A549 (cell line): ENCODE data around the gene FER. TPM values are rescaled to one million over a fixed set of nuclear protein-coding genes. Genes with fewer than 3 reads are reported as not detected.

Source experiments
- ATAC-seq, 2 experiments: fragments of 200-7000 bp in 1 of 2; fragments of >200 bp in 1 of 2; cut with Nextera tagmentation in 1 of 2; cut with Tn5 transposase in 1 of 2; 3 replicates each; pipeline versions ENCODE4 v1.8.0 to v1.9.1; 2018 to 2020; ENCODE audit warnings: mild to moderate bottlenecking in 1 of 2, moderate library complexity in 1 of 2
- CTCF ChIA-PET: fragments of 300-600 bp; sonication (Branson Sonifier 250); formaldehyde crosslinking; extraction: SDS; loops from one replicate; lab custom pipeline; 2021; ENCODE audit warnings: antibody characterized with exemption, inconsistent platforms; lab: Yijun Ruan, JAX
- POLR2A ChIA-PET: fragments of 350-600 bp; formaldehyde crosslinking; extraction: SDS; loops from one replicate; lab custom pipeline; 2021; ENCODE audit warnings: antibody characterized with exemption, inconsistent platforms; lab: Yijun Ruan, JAX
- DNase-seq, 2 experiments: peaks; one replicate each; pipeline versions ENCODE4 v3.0.0 to v3.0.0-alpha.2; 2011 to 2016; ENCODE audit warnings: low read depth in 1 of 2, low spot score in 1 of 2
- FAIRE-seq: peaks from 2 replicates; lab custom pipeline; 2011; peaks lifted over from hg19 to GRCh38; lab: Jason Lieb, UNC
- H3K27ac ChIP-seq, 2 experiments: fragments of >200 bp; sonication (Bioruptor Twin); formaldehyde crosslinking; 3 replicates each; pipeline ENCODE4 v1.5.1; 2016 to 2017
- H3K4me1 ChIP-seq: fragments of >200 bp; sonication (Bioruptor Twin); formaldehyde crosslinking; 3 replicates; pipeline ENCODE4 v1.6.1; 2016
- H3K4me2 ChIP-seq: fragments of >200 bp; sonication (Bioruptor Twin); formaldehyde crosslinking; 3 replicates; pipeline ENCODE4 v1.6.1; 2016
- H3K4me3 ChIP-seq: fragments of >200 bp; sonication (Bioruptor Twin); formaldehyde crosslinking; 3 replicates; pipeline ENCODE4 v1.5.1; 2016
- H3K9me3 ChIP-seq: fragments of >200 bp; sonication (Bioruptor Twin); formaldehyde crosslinking; 3 replicates; pipeline ENCODE4 v1.6.1; 2016
- BHLHE40 ChIP-seq: IDR thresholded peaks from 2 replicates; pipeline ENCODE4 v1.6.1; 2012; ENCODE audit warnings: low read depth, low read length, inconsistent platforms
- CBX8 ChIP-seq: fragments of 200-600 bp; sonication (generic); IDR thresholded peaks from 2 replicates; pipeline ENCODE4 v1.6.1; 2016
- CHD2 ChIP-seq: fragments of 150-350 bp; IDR thresholded peaks from 2 replicates; pipeline ENCODE4 v1.6.1; 2014; ENCODE audit warnings: low read length; ENCODE audit not compliant: partially characterized antibody
- ELK1 ChIP-seq: fragments of 150-350 bp; IDR thresholded peaks from 2 replicates; pipeline ENCODE4 v1.6.1; 2014; ENCODE audit warnings: low read depth, mild to moderate bottlenecking, low read length
- FOSB ChIP-seq: fragments of 250-450 bp; sonication (Bioruptor Pico); IDR thresholded peaks from 2 replicates; pipeline ENCODE4 v1.5.0; 2020; ENCODE audit warnings: mild to moderate bottlenecking, moderate library complexity
- HDAC2 ChIP-seq: fragments of 200-600 bp; sonication (generic); IDR thresholded peaks from 2 replicates; pipeline ENCODE4 v1.6.1; 2016
- HOXA7 ChIP-seq: fragments of 250-450 bp; sonication (Bioruptor Pico); IDR thresholded peaks from 2 replicates; pipeline ENCODE4 v1.5.0; 2020; ENCODE audit warnings: mild to moderate bottlenecking, moderate library complexity
- JUN ChIP-seq, 2 experiments: fragments of >200 bp; sonication (Bioruptor Twin); formaldehyde crosslinking; IDR thresholded peaks; 2 replicates in 1 of 2; 3 replicates in 1 of 2; pipeline ENCODE4 v1.6.1; 2016 to 2017
- JUNB ChIP-seq: fragments of >200 bp; sonication (Bioruptor Twin); formaldehyde crosslinking; IDR thresholded peaks from 2 replicates; pipeline ENCODE4 v1.6.1; 2016
- KDM1A ChIP-seq: fragments of 200-600 bp; sonication (generic); IDR thresholded peaks from 2 replicates; pipeline ENCODE4 v1.6.1; 2016; ENCODE audit warnings: low read depth, mild to moderate bottlenecking
- KDM5A ChIP-seq: fragments of 200-600 bp; sonication (generic); IDR thresholded peaks from 2 replicates; pipeline ENCODE4 v1.6.1; 2016; ENCODE audit warnings: antibody characterized with exemption, mild to moderate bottlenecking
- MAFK ChIP-seq: fragments of 450-650 bp; IDR thresholded peaks from 2 replicates; pipeline ENCODE4 v1.6.1; 2014; ENCODE audit not compliant: partially characterized antibody
- MAZ ChIP-seq: fragments of 150-350 bp; IDR thresholded peaks from 2 replicates; pipeline ENCODE4 v1.6.1; 2014; ENCODE audit warnings: antibody characterized with exemption, low read depth, low read length, borderline replicate concordance
- MYC ChIP-seq: IDR thresholded peaks from 2 replicates; pipeline ENCODE4 v1.6.1; 2012; ENCODE audit warnings: mild to moderate bottlenecking, inconsistent platforms, low read length, improper control_type of control experiment, borderline replicate concordance
- NFE2L2 ChIP-seq: fragments of 150-350 bp; conservative IDR thresholded peaks from 2 replicates; pipeline ENCODE4 v1.6.1; 2014; ENCODE audit warnings: low read length
- NPAS2 ChIP-seq: fragments of 250-450 bp; sonication (Bioruptor Pico); IDR thresholded peaks from 2 replicates; pipeline ENCODE4 v1.8.0; 2022; ENCODE audit warnings: mild to moderate bottlenecking, moderate library complexity, borderline replicate concordance
- POLR2A ChIP-seq: IDR thresholded peaks from 2 replicates; pipeline ENCODE4 v1.6.1; 2012; ENCODE audit warnings: mild to moderate bottlenecking, low read length
- RARB ChIP-seq: fragments of 250-450 bp; sonication (Bioruptor Pico); IDR thresholded peaks from 2 replicates; pipeline ENCODE4 v1.8.0; 2021; ENCODE audit warnings: mild to moderate bottlenecking, moderate library complexity
- RNF2 ChIP-seq: fragments of 200-600 bp; sonication (generic); IDR thresholded peaks from 2 replicates; pipeline ENCODE4 v1.6.1; 2016; ENCODE audit warnings: low read depth, mild to moderate bottlenecking, antibody characterized with exemption, moderate library complexity, borderline replicate concordance
- SMC3 ChIP-seq: fragments of >200 bp; sonication (Bioruptor Twin); formaldehyde crosslinking; IDR thresholded peaks from 3 replicates; pipeline ENCODE4 v1.6.1; 2018; ENCODE audit warnings: inconsistent platforms
- TFCP2L1 ChIP-seq: fragments of 250-450 bp; sonication (Bioruptor Pico); IDR thresholded peaks from 2 replicates; pipeline ENCODE4 v1.5.0; 2021; ENCODE audit warnings: mild to moderate bottlenecking
- ZC3H11A ChIP-seq: fragments of 450-650 bp; IDR thresholded peaks from 2 replicates; pipeline ENCODE4 v1.6.1; 2014; ENCODE audit warnings: antibody characterized with exemption, mild to moderate bottlenecking
- ZFP36 ChIP-seq: fragments of 450-650 bp; IDR thresholded peaks from 2 replicates; pipeline ENCODE4 v1.6.1; 2014; ENCODE audit warnings: borderline replicate concordance; ENCODE audit not compliant: partially characterized antibody
- ZSCAN20 ChIP-seq: fragments of 250-450 bp; sonication (Bioruptor Pico); IDR thresholded peaks from 2 replicates; pipeline ENCODE4 v1.8.0; 2022; ENCODE audit warnings: mild to moderate bottlenecking, moderate library complexity
- WGBS: methylation state at CpG from one replicate; pipeline ENCODE4 v1.1.6; 2017; ENCODE audit errors: missing lambda C conversion rate; 5-methylcytosine and 5-hydroxymethylcytosine counted together
- polyA plus RNA-seq, 4 experiments: library from polyadenylated mRNA; depleted of rRNA in 3 of 4; stranded (reverse); fragments of >200 nt; fragmentation: RNase III in 1 of 4; extraction: RNeasy Plus Mini Kit Qiagen cat#74134 plus additional on column Dnase treatment in 1 of 4; gene quantifications; 2 replicates in 3 of 4; 3 replicates in 1 of 4; pipeline ENCODE4 v1.2.3, GENCODE V29; 2011 to 2017
- TF ChIP-seq, protein P1 (sequence below): IDR thresholded peaks from 2 replicates; pipeline ENCODE4 v1.6.1; 2012; ENCODE audit warnings: low read depth, borderline replicate concordance
- TF ChIP-seq, protein P2 (sequence below): fragments of >200 bp; sonication (Bioruptor Twin); formaldehyde crosslinking; IDR thresholded peaks from 3 replicates; pipeline ENCODE4 v1.5.1; 2016
- TF ChIP-seq, protein P3 (sequence below): fragments of 450-650 bp; IDR thresholded peaks from 2 replicates; pipeline ENCODE4 v1.6.1; 2014; ENCODE audit warnings: antibody characterized with exemption
- TF ChIP-seq, protein P4 (sequence below): IDR thresholded peaks from 2 replicates; pipeline ENCODE4 v1.6.1; 2012

The FER gene
- polyA plus RNA-seq, 2 of the 4 experiments (the other 2 are of a cell fraction), result 3.6 to 12.3 TPM

- no peak for FAIRE-seq
- H3K4me1 ChIP-seq, result no peaks in the 10 kb centered on the region
- H3K4me2 ChIP-seq, result no peak overlapping the region
- WGBS, result 91% methylated on average over 3 of the region's 3 CpGs
- no peak overlapping the region for H3K4me3 ChIP-seq
- ATAC-seq, result no peak
- CTCF ChIA-PET, result interaction anchor here (0.6 kb wide), 1 partner anchor 1240 kb away, joined by 4 read pairs; no protein-coding TSS in a partner anchor
- no peak for DNase-seq
- no peaks in the 10 kb centered on the region for H3K9me3 ChIP-seq
- TF ChIP-seq SMC3 (no peak), MAFK (peak; percentile 53), ZFP36 (no peak), TFCP2L1 (no peak), ZSCAN20 (no peak), JUN (IDR thresholded peaks at IDR 0.05) (no peak), BHLHE40 (no peak)
- POLR2A ChIA-PET, result no interaction called here
- no peak overlapping the region for H3K27ac ChIP-seq
Measured at GRCh38 chr5:109113608-109114007, 365.9 kb downstream of the FER start.

- H3K4me1 ChIP-seq, result no peaks in the 10 kb centered on the region
- 45% methylated on average over 3 of the region's 3 CpGs for WGBS
- no peak overlapping the region for H3K4me2 ChIP-seq
- no peak overlapping the region for H3K4me3 ChIP-seq
- ChIA-PET CTCF (no interaction called here), POLR2A (no interaction called here)
- H3K9me3 ChIP-seq, result peaks cover 4% of the 10 kb centered on the region; the same call in 1 of the 3 replicates
- no peak for ATAC-seq
- H3K27ac ChIP-seq, result no peak overlapping the region
- TF ChIP-seq, protein P1, sequence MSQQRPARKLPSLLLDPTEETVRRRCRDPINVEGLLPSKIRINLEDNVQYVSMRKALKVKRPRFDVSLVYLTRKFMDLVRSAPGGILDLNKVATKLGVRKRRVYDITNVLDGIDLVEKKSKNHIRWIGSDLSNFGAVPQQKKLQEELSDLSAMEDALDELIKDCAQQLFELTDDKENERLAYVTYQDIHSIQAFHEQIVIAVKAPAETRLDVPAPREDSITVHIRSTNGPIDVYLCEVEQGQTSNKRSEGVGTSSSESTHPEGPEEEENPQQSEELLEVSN, result no peak
- no peak for TF ChIP-seq NPAS2
- no peak for TF ChIP-seq ZC3H11A
- no peak for TF ChIP-seq POLR2A
- no peak for TF ChIP-seq HDAC2
- no peak for TF ChIP-seq MYC
- no peak for DNase-seq
- no peak for FAIRE-seq
Measured at GRCh38 chr5:109121225-109121624, 373.5 kb downstream of the FER start.

DNA sequence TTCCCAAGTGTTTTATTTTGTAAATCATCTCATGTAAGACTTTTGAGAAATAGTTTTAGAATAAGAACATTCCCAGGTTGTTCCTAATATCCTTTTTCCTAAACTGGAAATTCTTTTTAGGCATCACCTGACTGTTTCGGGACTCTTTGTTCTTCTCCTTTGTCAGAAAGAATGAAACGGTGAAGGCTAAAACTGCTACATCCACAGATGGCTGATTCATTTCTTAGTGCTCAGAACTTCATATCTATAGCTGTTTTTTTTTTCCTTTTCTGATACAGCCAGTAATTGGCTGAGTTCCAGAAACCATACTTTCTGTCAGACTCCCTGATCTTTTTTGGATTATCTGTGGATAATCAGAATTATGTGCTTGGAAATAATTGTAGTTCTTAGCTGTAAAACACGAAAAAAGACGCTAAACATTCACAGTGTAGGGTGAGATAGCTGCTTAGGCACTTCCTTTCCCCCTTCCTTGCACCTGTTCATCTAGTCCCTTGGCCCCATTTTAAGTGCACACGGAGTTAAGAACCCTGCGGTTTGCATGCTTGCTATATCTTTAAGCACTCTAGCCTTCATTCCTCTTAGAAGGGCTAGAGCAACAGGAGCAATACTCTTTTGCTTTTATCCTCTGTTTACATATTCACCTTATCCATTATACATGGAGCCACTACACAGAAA is 378.2 kb downstream of the FER start:
- WGBS, result 80% methylated on average over 6 of the region's 6 CpGs
- Histone ChIP-seq H3K4me2 (no peak overlapping the region), H3K4me1 (no peaks in the 10 kb centered on the region), H3K4me3 (no peak overlapping the region), H3K9me3 (no peaks in the 10 kb centered on the region), H3K27ac (no peak overlapping the region)
- TF ChIP-seq, protein P1, result no peak
- TF ChIP-seq RNF2 (no peak), POLR2A (no peak), MYC (no peak), ZC3H11A (no peak), CBX8 (no peak), NFE2L2 (no peak), RARB (no peak), MAZ (no peak), JUNB (no peak)
- no peak for ATAC-seq
- POLR2A ChIA-PET, result no interaction called here
- no peak for DNase-seq
- no peak for FAIRE-seq
- CTCF ChIA-PET, result no interaction called here

- Histone ChIP-seq H3K9me3 (no peaks in the 10 kb centered on the region), H3K4me2 (no peak overlapping the region), H3K4me3 (no peak overlapping the region), H3K4me1 (no peaks in the 10 kb centered on the region), H3K27ac (no peak overlapping the region)
- ATAC-seq (no peak), DNase-seq (no peak), FAIRE-seq (no peak)
- ChIA-PET CTCF (no interaction called here), POLR2A (no interaction called here)
- 96% methylated on average over 1 of the region's 1 CpG for WGBS
- TF ChIP-seq, protein P2, sequence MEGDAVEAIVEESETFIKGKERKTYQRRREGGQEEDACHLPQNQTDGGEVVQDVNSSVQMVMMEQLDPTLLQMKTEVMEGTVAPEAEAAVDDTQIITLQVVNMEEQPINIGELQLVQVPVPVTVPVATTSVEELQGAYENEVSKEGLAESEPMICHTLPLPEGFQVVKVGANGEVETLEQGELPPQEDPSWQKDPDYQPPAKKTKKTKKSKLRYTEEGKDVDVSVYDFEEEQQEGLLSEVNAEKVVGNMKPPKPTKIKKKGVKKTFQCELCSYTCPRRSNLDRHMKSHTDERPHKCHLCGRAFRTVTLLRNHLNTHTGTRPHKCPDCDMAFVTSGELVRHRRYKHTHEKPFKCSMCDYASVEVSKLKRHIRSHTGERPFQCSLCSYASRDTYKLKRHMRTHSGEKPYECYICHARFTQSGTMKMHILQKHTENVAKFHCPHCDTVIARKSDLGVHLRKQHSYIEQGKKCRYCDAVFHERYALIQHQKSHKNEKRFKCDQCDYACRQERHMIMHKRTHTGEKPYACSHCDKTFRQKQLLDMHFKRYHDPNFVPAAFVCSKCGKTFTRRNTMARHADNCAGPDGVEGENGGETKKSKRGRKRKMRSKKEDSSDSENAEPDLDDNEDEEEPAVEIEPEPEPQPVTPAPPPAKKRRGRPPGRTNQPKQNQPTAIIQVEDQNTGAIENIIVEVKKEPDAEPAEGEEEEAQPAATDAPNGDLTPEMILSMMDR, result no peak
- TF ChIP-seq RNF2, result no peak
- TF ChIP-seq MAFK, result no peak
- no peak for TF ChIP-seq KDM1A
- no peak for TF ChIP-seq FOSB (CRISPR knock-in tag)
- TF ChIP-seq, protein P3, sequence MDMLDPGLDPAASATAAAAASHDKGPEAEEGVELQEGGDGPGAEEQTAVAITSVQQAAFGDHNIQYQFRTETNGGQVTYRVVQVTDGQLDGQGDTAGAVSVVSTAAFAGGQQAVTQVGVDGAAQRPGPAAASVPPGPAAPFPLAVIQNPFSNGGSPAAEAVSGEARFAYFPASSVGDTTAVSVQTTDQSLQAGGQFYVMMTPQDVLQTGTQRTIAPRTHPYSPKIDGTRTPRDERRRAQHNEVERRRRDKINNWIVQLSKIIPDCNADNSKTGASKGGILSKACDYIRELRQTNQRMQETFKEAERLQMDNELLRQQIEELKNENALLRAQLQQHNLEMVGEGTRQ, result no peak
- TF ChIP-seq ELK1, result no peak
- TF ChIP-seq POLR2A, result no peak
- no peak for TF ChIP-seq HOXA7
- TF ChIP-seq, protein P4, sequence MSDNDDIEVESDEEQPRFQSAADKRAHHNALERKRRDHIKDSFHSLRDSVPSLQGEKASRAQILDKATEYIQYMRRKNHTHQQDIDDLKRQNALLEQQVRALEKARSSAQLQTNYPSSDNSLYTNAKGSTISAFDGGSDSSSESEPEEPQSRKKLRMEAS, result no peak
- TF ChIP-seq BHLHE40, result no peak
- no peak for TF ChIP-seq CHD2
- TF ChIP-seq JUN (IDR thresholded peaks at IDR 0.05), result no peak
- no peak for TF ChIP-seq KDM5A
- TF ChIP-seq MYC, result no peak
Measured at GRCh38 chr5:109126481-109126880, 378.8 kb downstream of the FER start.
